ENCODE data around the gene IL4R.

- TF ChIP-seq CTCF (IDR thresholded peaks at IDR 0.05) (no peak), POLR2AphosphoS5 (IDR thresholded peaks at IDR 0.05; ENCODE audit: low read depth, low read length) (no peak), REST (IDR thresholded peaks at IDR 0.05; ENCODE audit: insufficient read depth in 1 of 2, low read depth in 2 of 2, low read length in 1 of 2) (no peak)
Observed at GRCh38 chr16:27337024-27337423, 23.2 kb downstream of the IL4R start.

Measured in Panc1 (cell line).